Measurements from ENCODE around the gene FOXN1. TPM values are rescaled to one million over a fixed set of nuclear protein-coding genes. Genes with fewer than 3 reads are reported as not detected.
A peak's percentile ranks its signal among the peaks of the same experiment; 100 is the strongest.

Gene FOXN1
- total RNA-seq, 1 donor from 2014 or later: not detected

DNA sequence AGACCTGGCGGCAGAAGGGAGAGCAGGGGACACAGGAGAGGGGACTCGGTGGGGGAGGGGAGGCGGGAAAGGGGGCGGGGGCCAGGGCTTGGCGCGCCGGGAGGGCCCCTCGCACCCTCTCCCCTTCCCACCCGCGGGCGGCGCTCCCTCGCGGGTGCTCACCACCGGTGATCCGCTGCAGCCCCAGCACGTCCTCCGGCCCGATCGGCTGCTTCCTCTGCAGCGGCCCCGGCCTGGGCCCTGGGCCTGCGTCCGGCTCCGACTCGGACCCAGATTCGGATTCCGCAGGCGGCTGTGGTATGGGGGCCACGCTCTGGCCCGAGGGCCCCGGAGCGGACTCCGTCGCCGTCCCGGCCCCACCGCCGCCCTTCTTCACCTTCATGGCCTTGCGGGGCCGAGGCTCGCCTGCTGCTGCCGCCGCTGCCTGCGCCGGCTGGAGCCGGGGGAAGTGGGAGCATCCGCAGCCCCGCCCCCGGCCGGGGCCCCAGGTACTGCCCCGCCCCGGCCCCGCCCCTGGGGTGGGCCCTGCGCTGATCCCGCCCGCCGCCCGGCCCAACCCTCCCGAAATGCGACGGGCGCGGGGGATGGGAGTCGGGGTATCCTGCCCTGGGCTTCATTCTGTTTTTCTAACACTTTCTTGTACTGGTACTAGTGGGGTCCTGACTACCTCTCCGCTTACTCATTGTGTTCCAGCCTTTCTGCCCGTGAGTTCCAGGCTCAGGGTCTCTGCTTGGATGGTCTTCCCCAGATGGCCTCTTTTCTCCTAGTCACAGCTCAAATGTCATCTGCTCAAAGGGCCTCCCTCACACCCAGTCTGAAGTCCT is 46.2 kb downstream of the FOXN1 start, which contains the start of gene UNC119:
UNC119 (minus strand) TSS at position 449 of the 824 bp plus-strand sequence; CDS start at position 382, 67 bp downstream.
- TF ChIP-seq, protein P1, sequence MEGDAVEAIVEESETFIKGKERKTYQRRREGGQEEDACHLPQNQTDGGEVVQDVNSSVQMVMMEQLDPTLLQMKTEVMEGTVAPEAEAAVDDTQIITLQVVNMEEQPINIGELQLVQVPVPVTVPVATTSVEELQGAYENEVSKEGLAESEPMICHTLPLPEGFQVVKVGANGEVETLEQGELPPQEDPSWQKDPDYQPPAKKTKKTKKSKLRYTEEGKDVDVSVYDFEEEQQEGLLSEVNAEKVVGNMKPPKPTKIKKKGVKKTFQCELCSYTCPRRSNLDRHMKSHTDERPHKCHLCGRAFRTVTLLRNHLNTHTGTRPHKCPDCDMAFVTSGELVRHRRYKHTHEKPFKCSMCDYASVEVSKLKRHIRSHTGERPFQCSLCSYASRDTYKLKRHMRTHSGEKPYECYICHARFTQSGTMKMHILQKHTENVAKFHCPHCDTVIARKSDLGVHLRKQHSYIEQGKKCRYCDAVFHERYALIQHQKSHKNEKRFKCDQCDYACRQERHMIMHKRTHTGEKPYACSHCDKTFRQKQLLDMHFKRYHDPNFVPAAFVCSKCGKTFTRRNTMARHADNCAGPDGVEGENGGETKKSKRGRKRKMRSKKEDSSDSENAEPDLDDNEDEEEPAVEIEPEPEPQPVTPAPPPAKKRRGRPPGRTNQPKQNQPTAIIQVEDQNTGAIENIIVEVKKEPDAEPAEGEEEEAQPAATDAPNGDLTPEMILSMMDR (conservative IDR thresholded peaks at IDR 0.05; ENCODE audit: low read depth, low read length): no peak
- DNase-seq (ENCODE audit: low read depth): no peak
- H3K4me3 ChIP-seq (ENCODE audit: low read depth, low read length): peak within 1 kb of the TSS; percentile 73

DNA sequence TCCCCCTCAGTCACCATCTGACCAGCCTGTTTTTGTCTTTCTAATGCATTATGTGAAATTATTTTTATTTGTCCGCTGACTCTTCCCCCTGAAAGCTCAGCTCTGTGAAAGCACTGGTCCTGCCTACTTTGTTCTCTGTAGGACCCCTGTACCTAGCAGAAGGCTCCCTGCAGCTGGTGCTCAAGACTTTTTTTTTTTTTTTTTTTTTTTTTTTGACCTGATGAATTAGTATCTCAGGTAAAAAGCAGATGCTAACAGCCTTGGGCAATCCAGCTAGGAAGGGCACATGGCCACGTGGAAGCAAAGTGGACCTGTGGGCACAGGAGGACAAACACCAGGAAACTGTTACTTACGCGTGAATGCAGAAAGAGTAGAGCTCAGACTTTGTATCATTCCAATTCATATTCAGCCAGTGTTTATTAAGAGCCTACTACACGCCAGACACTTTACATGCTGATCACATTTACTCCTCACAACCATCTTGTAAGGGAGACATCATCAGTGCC is 46.9 kb downstream of the FOXN1 start:
- no peak overlapping the region for H3K4me3 ChIP-seq (ENCODE audit: low read depth, low read length)
- DNase-seq (ENCODE audit: low read depth): no peak
- TF ChIP-seq, protein P1 (conservative IDR thresholded peaks at IDR 0.05; ENCODE audit: low read depth, low read length): no peak

DNA sequence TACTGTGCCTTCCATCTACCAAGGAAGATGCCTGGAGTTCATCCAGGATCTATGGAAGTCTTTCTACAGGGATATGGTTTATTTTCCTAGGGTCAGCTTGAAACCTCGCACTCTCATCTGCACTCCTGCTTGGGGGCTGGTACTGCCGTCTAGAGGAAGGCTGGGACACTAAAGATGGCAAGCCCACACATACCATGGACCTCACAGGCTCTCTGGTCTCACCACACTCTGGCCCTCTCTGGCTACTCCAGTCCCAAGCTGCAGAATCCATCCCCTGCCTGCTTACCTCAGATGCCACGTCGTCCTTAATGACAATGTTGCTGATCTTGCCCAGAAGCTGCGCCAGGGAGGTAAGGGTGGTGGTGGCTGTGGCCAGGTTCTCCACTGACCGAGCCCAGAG is 48.4 kb downstream of the FOXN1 start:
- no peak for DNase-seq (ENCODE audit: low read depth)
- no peak overlapping the region for H3K4me3 ChIP-seq (ENCODE audit: low read depth, low read length)
- TF ChIP-seq, protein P1 (conservative IDR thresholded peaks at IDR 0.05; ENCODE audit: low read depth, low read length): no peak

DNA sequence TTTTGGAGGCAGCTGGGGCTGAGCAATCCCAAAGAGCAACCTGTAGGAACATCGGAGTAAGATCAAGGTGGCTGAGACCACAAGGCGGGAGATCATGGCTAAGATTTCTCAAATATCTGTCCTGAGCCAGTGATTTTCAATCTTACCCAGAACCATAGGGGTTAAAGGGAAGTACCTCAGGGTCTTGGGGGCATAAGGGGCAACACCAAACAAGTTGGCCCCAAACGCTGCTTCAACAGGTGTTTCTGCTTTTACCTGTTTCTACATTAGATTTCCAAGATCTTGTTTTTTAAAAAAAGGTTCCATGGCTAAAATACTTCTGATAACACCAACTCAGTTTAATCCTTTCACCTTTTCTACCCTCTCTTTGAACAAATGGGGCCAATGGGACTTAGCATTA is 48.9 kb downstream of the FOXN1 start:
- TF ChIP-seq, protein P1 (conservative IDR thresholded peaks at IDR 0.05; ENCODE audit: low read depth, low read length): no peak

DNA sequence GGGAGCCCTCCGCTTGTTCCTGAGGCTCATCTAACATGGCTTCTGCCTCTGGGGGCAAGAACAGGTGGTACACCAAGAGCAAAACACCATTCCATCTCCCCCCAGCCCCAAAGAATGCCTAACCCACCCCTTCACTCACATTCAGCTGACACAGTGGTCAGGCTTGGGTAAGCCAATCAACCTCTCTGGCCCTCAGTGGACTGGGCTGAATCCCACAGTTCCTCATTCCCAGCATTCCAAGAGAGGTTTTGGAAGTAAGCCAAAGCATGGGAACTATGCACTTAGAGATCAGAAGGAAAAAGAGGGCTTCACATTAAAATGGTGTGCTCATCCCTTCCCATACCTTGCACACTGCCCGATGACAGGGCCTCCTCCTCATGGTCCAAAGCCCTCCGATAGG is 57.3 kb downstream of the FOXN1 start:
- TF ChIP-seq, protein P1 (conservative IDR thresholded peaks at IDR 0.05; ENCODE audit: low read depth, low read length): no peak
- peak; percentile 84 for DNase-seq (ENCODE audit: low read depth)
- no peak overlapping the region for H3K4me3 ChIP-seq (ENCODE audit: low read depth, low read length)

More for the DNA sequence above, 48.9 kb downstream of the FOXN1 start:
- no peak overlapping the region for H3K4me3 ChIP-seq (ENCODE audit: low read depth, low read length)
- no peak for DNase-seq (ENCODE audit: low read depth)

DNA sequence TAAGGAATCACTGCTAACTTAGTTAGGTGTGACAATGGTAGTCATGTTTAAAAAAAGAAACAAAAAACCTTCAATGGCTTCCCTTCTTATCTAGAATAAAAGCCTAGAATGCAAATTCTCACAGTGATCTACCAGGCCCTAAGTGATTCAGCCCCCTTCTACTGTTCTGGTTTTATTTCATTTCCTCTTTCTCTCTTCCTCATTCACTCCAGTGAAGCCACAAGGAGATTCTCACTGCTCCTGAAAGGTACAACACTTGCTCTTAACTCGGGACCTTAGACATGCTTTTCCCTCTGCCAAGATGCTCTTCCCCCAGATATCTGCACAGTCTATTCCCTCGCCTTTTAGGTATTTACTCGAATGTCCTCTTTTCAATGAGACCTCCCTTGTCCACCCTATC is 61.5 kb downstream of the FOXN1 start:
- TF ChIP-seq, protein P1 (conservative IDR thresholded peaks at IDR 0.05; ENCODE audit: low read depth, low read length): no peak
- no peak overlapping the region for H3K4me3 ChIP-seq (ENCODE audit: low read depth, low read length)
- no peak for DNase-seq (ENCODE audit: low read depth)
